Panc1 (cell line): ENCODE data around the gene RAB4A. TPM values are rescaled to one million over a fixed set of nuclear protein-coding genes. Genes with fewer than 3 reads are reported as not detected.
A peak's percentile ranks its signal among the peaks of the same experiment; 100 is the strongest.

ENCODE experiments used
- ATAC-seq: fragments of 200-7000 bp; cut with Tn5 transposase; 2 replicates; pipeline ENCODE4 v1.9.1; 2020; ENCODE audit warnings: mild to moderate bottlenecking, moderate library complexity
- BruUV-seq: library from RNA; stranded (reverse); fragments of 400-500 nt; replicated peaks from 2 replicates; lab custom pipeline; 2021; lab: Mats Ljungman, UMichigan
- CTCF ChIA-PET: fragments of 300-600 bp; sonication (Branson Sonifier 250); formaldehyde crosslinking; loops from one replicate; lab custom pipeline; 2022; ENCODE audit warnings: antibody characterized with exemption; lab: Charles Lee
- POLR2A ChIA-PET: fragments of 300-600 bp; sonication (Branson Sonifier 250); formaldehyde crosslinking; loops from one replicate; lab custom pipeline; 2022; ENCODE audit warnings: antibody characterized with exemption; lab: Charles Lee
- DNase-seq: peaks from one replicate; pipeline ENCODE4 v3.0.0-alpha.2; 2010; ENCODE audit warnings: low read depth, low spot score
- H3K27ac ChIP-seq: 2 replicates; pipeline ENCODE4 v1.5.1; 2011; ENCODE audit warnings: mild to moderate bottlenecking, low read length, inconsistent platforms
- H3K27me3 ChIP-seq: fragments of 200-500 bp; sonication (Bioruptor generic); 2 replicates; pipeline ENCODE4 v1.6.0; 2014; ENCODE audit warnings: low read length, inconsistent platforms; ENCODE audit not compliant: control insufficient read depth, insufficient read depth
- H3K36me3 ChIP-seq: fragments of 200-500 bp; sonication (Bioruptor generic); 2 replicates; pipeline ENCODE4 v1.5.1; 2014; ENCODE audit warnings: inconsistent platforms, mild to moderate bottlenecking, low read length, moderate library complexity; ENCODE audit not compliant: control insufficient read depth, insufficient read depth
- H3K4me1 ChIP-seq: 2 replicates; pipeline ENCODE4 v1.5.1; 2011; ENCODE audit warnings: inconsistent platforms, mild to moderate bottlenecking, low read length, moderate library complexity; ENCODE audit not compliant: control insufficient read depth, insufficient read depth
- H3K4me3 ChIP-seq, 2 experiments: 2 replicates each; pipeline ENCODE4 v1.5.1; 2011 to 2012; ENCODE audit warnings: low read depth in 2 of 2, low read length in 2 of 2, mild to moderate bottlenecking in 2 of 2, inconsistent platforms in 1 of 2, moderate library complexity in 1 of 2
- H3K9me3 ChIP-seq: fragments of 200-500 bp; sonication (Bioruptor generic); 2 replicates; pipeline ENCODE4 v1.5.1; 2014; ENCODE audit warnings: low read depth, mild to moderate bottlenecking, inconsistent platforms, low read length, moderate library complexity; ENCODE audit not compliant: control insufficient read depth, insufficient read depth
- CTCF ChIP-seq: fragments of 450-650 bp; IDR thresholded peaks from 2 replicates; pipeline ENCODE4 v1.5.1; 2017; ENCODE audit warnings: mild to moderate bottlenecking
- POLR2AphosphoS5 ChIP-seq: IDR thresholded peaks from 2 replicates; pipeline ENCODE4 v1.6.1; 2012; ENCODE audit warnings: mild to moderate bottlenecking, low read depth, low read length, moderate library complexity
- REST ChIP-seq, 2 experiments: IDR thresholded peaks; 2 replicates each; pipeline ENCODE4 v1.6.1; 2011 to 2012; ENCODE audit warnings: low read depth in 2 of 2, control low read depth in 1 of 2, low read length in 1 of 2, mild to moderate bottlenecking in 1 of 2, moderate library complexity in 1 of 2; ENCODE audit not compliant: insufficient read depth in 1 of 2
- SIN3A ChIP-seq: IDR thresholded peaks from 2 replicates; pipeline ENCODE4 v1.6.1; 2012; ENCODE audit warnings: low read depth, mild to moderate bottlenecking, low read length, moderate library complexity, borderline replicate concordance; ENCODE audit not compliant: insufficient read depth
- TCF7L2 ChIP-seq: IDR thresholded peaks from 2 replicates; pipeline ENCODE4 v1.6.1; 2011; ENCODE audit warnings: mild to moderate bottlenecking, low read depth, low read length, inconsistent platforms
- in situ Hi-C: cut with HindIII; loops from 2 replicates; pipeline ENCODE4 v1.10.0; 2016; ENCODE audit warnings: low sequenced_read_pairs, low pct_unique_long_range_greater_than_20kb
- intact Hi-C: fragments of 100-400 bp; cut with micrococcal nuclease; formaldehyde crosslinking; loops from one replicate; pipeline ENCODE4 v1.10.0; 2022; ENCODE audit not compliant: unreplicated experiment
- total RNA-seq: library from RNA; stranded (reverse); gene quantifications from one replicate; pipeline ENCODE4 v1.2.1, GENCODE V29; 2021; ENCODE audit not compliant: unreplicated experiment

Gene RAB4A
- total RNA-seq, 1 experiment from 2014 or later, result 73.0 TPM

GRCh38 chr1:229223498-229223897 lies 47.4 kb upstream of the RAB4A start:
- Histone ChIP-seq H3K27ac (no peak overlapping the region), H3K9me3 (no peaks in the 10 kb centered on the region), H3K27me3 (no peaks in the 10 kb centered on the region), H3K36me3 (no peaks in the 10 kb centered on the region), H3K4me1 (peaks cover 11% of the 10 kb centered on the region), H3K4me3 (no peak overlapping the region)
- ATAC-seq (peak; percentile 27), DNase-seq (no peak)
- POLR2A ChIA-PET, result interaction anchor here (0.6 kb wide), 1 partner anchor 114 kb away, joined by 3 read pairs; no protein-coding TSS in a partner anchor
- in situ Hi-C loops, result no loop called here
- BruUV-seq, result no TSS peak
- TF ChIP-seq REST (IDR thresholded peaks at IDR 0.05; ENCODE audit: insufficient read depth in 1 of 2, low read depth in 2 of 2, low read length in 1 of 2) (no peak), POLR2AphosphoS5 (no peak), TCF7L2 (no peak), CTCF (no peak), SIN3A (no peak)
- intact Hi-C loops, result no loop called here
- CTCF ChIA-PET, result interaction anchor here (0.5 kb wide), 1 partner anchor 563 kb away, joined by 5 read pairs; no protein-coding TSS in a partner anchor

- Histone ChIP-seq H3K27me3 (no peaks in the 10 kb centered on the region), H3K4me3 (no peak overlapping the region), H3K9me3 (no peaks in the 10 kb centered on the region), H3K36me3 (no peaks in the 10 kb centered on the region), H3K27ac (no peak overlapping the region), H3K4me1 (peaks cover 18% of the 10 kb centered on the region)
- TF ChIP-seq SIN3A (no peak), POLR2AphosphoS5 (no peak), CTCF (no peak), TCF7L2 (no peak), REST (IDR thresholded peaks at IDR 0.05; ENCODE audit: insufficient read depth in 1 of 2, low read depth in 2 of 2, low read length in 1 of 2) (no peak)
- DNase-seq (no peak), ATAC-seq (no peak)
- ChIA-PET CTCF (no interaction called here), POLR2A (interaction anchor here (0.6 kb wide), 1 partner anchor 114 kb away, joined by 3 read pairs; no protein-coding TSS in a partner anchor)
- BruUV-seq, result no TSS peak
- in situ Hi-C loops, result no loop called here
- intact Hi-C loops, result no loop called here
These were observed 46.6 kb upstream of the RAB4A start for GRCh38 chr1:229224308-229224707.
